Activated T-helper 1 cell treated with anti-CD3 and anti-CD28 coated beads, Interleukin-2, amount 50 U/mL, for 16 hours (primary cell): ENCODE results near the gene EVX2.
A peak's percentile ranks its signal among the peaks of the same experiment; 100 is the strongest.

Experiments
- DNase-seq, 2 donors: peaks; one replicate each; pipeline ENCODE4 v3.0.0-alpha.2; 2020; ENCODE audit warnings: low read depth in 1 of 2, low spot score in 1 of 2

EVX2 gene

GRCh38 chr2:176107731-176108181 lies 24.0 kb upstream of the EVX2 start:
- DNase-seq, result no peak

- DNase-seq, result no peak
Measured at GRCh38 chr2:176106581-176107539, 23.1 kb upstream of the EVX2 start, which contains the start of gene HOXD11. TSS of gene HOXD11 (plus strand) at chr2:176107280. CDS start at chr2:176107356, 76 bp downstream.

DNA sequence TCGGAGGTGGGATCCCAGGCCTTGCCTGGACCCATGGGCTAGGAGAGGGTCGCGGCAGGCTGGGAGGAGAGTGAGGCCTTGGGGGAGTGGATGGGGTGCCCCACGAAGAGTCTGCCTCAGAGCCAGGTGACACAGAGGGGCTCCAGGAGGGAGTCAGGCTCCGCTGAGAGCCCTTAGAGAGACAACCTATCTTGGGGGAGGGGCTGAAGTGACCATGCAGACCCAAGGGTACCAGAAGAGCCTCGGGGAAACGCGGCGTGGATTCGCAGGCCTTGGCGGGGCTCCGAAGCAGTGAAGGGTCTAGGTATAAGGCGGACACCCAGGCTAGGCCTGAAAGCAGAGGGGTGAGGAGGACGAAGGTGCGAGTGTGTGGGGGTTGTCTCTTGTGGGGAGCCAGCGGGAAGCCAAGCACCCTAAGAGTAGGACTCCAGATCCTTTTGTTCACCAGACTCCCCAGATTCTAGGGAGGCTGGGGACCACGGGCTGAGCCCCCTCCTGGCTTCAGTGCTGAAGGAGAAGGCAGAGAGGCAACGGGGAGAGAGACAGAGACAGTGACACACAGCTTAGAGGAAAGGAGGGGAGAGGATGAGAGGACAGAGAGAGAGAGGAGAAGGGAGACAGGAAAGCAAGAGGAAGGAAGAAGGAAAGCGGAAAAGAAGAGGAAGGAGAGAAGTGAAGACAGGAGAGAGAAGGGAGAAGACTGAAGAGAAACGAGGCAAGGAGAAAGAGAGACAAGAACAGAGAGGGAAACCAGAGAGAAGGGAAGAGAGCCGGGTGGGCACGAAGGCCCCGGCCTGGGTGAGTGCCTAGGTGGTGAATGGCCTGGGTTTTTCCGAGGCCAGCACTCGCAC lies 22.2 kb upstream of the EVX2 start:
- DNase-seq, result no peak

- no peak for DNase-seq
Measured at GRCh38 chr2:176105078-176105729, 21.4 kb upstream of the EVX2 start.

DNA sequence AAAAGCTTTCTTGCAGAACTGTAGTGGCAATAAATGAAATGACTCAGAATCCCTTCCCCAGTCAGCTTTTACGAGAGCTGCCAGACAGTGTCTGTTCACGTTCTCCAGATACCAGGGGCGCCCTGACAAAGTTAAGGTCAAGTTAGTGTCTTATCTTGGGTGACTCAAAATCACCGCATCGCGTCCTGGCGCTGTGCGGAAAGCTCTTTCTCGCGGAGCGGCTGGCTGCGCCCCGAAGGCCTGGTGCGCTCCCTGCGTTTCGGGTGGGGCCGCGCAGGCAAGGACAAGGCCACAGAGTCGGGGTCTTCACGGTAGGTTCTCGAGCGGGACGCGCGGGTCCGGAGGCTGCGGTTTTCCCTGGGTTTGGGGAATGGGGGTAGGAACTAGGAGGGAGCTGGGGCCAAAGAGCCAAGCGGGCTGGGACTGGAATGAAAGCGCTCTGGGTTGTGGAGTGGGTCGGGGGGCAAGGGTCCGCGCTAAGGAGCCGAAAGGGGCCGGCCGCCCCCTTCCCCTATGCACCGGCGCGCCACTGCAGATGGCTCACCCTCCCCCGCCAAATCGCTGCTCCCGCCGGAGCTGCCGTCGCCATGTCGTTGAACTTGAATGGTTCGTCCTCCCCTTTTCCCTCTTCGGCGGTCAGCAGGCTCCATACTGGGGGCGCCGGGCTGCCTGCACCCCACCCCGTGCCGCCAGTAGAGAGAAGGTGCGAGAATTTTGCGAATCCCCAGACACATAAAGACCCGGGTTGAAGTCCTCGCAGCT lies 20.7 kb upstream of the EVX2 start:
- DNase-seq, result no peak

DNA sequence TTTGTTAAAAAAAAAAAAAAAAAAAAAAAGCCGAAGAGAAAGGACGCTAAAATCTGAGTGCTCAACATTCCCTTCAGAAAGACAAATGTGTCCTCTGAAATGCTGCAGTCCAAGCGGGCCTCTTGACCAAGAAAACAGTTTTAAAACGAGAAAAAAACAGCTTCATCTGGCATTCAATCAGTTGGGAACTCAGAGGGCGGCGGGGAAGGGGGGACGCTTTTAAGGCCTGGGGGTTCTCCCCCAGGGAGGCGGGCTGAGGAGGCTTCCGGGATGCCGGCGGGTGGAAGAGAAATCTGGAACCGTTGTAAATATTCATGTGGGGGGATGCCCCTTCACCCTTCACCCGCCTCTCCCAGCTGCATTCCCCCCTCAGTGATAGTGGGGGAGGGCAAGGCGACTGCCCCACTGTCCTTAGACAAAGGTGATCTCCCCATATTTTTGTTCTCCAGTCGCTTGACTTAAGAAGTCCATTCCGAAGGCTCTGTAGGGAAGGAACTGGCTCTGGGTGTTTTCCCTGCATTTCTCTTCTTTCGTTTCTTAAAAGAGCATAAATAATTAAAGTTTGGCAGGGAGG lies 20.1 kb upstream of the EVX2 start:
- DNase-seq, result no peak

GRCh38 chr2:176103194-176103593 lies 19.4 kb upstream of the EVX2 start:
- DNase-seq, result no peak

GRCh38 chr2:176102309-176102866 lies 18.6 kb upstream of the EVX2 start:
- no peak for DNase-seq

- DNase-seq, result no peak
Measured at GRCh38 chr2:176101842-176102241, 18.1 kb upstream of the EVX2 start.

GRCh38 chr2:176101216-176101830 lies 17.6 kb upstream of the EVX2 start:
- no peak for DNase-seq

DNA sequence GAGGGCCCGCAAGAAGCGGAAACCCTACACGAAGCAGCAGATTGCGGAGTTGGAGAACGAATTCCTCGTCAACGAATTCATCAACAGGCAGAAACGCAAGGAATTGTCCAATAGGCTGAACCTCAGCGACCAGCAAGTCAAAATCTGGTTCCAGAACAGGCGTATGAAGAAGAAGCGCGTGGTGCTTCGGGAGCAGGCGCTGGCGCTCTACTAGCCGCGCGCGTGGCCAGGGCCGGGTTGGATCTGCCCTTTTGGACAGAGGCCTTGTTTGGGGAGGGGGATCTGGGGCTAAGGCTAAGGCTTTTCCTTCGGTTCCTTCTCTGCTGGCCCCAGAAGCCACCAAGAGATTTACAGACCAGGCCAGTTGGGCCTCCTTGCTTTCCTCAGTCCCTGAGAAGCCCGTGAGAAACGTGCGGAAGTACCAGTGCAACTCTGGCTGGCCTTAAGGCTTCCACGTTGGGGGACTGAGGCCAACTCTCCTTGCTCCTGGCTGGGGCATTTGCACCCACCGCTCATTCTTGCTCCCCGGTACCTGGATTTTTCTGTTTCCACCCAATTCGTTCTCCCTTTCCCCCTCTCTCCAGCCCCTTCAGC lies 16.9 kb upstream of the EVX2 start:
- DNase-seq, result no peak

- DNase-seq, result no peak
Measured at GRCh38 chr2:176099728-176100546, 16.2 kb upstream of the EVX2 start, which contains the start of gene HOXD12. TSS of gene HOXD12 (plus strand) at chr2:176099795. CDS start at chr2:176099802, 7 bp downstream.

DNA sequence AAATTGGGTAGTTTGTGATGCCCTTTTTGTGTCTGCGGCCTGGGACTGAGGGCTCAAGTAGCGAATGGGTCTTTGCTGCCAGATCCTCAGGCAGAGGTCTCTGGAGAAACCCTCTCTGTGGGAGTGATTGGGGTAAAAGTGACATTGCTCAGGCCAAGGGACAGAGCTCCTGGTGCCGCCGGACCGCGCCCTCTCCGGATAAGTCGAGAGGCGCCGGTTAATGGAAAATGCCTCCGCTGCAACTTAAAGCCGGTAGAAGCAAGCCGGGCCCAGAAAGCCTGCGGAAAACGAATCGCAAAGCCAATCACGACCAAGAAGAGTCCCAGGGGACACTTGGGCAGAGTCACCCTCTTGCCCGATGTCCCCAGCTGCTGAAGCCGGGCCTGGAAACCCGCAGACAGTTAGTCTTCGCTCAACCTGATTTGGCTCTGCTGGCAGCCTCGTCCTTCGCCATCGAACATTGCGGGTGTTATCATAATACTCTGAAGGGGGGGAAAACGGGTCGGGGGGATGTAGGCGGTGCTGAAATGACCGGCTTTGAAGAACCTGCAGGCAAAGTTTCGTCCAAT lies 15.5 kb upstream of the EVX2 start:
- DNase-seq, result no peak

DNA sequence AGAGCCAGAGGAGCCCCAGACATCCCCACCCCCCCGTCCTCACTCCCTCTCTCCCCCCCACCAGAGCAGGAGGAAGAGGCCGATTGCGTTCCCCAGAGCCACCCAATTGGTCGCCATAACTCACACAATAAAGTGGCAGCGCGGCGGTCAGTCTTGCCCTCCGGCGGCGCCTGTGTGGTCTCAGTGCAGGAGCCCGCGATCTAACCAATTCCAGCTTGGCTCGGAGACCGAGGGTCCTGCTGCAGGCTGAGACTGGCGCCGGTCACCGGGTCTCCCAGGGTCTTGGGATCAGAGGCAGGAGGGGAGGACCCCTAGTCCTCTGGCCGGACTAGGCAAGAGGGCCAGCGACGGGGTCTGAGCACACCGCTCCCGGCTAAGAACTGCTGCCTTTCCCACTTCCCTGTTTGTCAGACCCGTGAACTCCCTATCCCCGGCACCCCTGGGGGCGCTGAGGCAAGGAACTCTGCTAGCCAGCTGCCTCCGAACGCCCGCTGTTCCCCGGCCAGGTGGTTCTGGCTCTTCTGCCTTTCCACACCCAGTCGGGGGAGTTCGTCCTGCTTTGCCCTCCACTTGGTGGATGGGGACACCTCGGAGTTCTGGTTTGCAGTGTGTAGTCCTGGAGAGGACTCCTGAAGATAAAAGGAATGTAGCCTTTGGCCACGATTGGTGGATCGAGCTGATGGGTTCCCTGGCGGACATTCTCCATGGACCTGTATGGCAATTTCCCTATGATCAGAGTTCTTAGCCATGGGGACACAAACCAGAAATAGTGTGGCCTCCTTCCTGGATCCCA lies 14.8 kb upstream of the EVX2 start:
- no peak for DNase-seq

DNA sequence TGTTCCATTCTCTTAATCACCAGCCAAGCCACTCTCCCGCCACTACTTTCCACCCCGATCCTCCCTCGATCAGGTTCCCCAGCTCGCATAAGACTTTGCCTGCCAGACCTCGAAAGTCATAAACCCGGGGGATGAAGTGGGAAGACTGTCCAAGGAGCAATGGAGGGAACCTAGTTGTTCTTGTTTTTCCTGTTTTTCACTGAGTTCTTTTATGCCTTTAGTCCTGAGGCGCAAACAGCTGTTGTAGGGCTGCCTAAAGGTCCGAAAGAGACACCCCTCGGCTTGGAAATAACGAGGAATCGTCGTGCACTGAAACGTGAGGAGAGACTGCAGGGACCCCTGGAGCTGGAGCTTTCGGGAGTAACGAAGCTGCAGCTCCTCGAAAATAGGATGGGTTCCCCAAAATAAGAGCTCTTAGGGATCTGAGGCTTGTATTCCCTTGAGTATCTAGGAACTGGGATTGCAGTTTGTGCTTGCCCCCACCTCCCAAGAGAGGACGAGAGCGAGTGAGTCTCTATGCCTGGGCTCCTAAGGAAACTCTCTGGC lies 14.1 kb upstream of the EVX2 start:
- DNase-seq, result no peak

DNA sequence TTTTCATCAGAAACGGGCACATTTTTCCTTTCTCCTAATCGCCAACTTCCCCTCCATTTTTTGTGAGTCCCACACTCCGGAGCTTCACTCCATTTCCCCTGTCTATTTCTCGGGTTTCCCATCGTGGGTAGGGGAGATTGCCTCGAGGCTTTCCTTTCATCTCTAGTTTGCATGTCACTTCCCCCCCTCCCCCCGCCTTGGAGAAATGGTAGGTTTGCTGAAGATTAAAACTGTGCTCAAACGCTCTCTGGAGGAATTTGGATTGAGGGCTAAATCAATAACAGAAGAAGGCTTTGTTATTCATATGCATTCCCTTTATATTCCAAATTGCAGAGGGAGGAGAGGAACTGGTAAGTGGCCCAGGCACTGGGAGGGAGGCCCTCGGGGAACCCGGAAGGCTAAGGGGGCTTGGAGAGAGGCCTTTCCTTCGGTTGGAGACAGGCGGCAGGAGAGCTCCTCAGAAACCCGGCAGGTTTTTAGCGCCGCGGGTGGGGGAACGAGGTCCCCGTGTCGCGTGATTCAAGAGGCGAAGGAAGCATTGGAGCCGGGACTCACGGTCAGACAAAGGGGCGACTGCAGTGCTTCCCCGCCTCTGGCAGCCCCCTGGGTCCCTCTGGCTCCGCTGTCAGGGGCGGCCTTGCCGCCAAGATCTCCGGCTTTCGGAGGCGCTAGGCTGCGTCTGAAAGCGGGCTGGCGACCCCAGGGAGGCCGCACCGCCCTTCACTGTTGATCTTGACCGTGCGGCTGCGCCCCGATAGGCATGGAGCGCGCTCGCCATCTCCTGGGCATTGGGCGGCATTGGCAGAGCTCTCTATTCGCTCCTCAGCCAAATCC lies 13.4 kb upstream of the EVX2 start:
- peak in 1 of 2 donors; percentile 17 for DNase-seq
